HG02938 (cell line): ENCODE measurements around the gene SIN3A.
"Not testable (repeated sequence)": the region's sequence is repeated elsewhere in the genome, so short reads cannot be mapped to it uniquely, and the experiment has no call there.

Source experiments
- ATAC-seq: cut with Tn5 transposase; IDR thresholded peaks from one replicate; pipeline ENCODE4 v1.9.1; 2021; ENCODE audit warnings: mild to moderate bottlenecking, moderate library complexity; ENCODE audit not compliant: unreplicated experiment

SIN3A gene

GRCh38 chr15:75451674-75452363 is at the start of gene SIN3A:
SIN3A (minus strand) TSS chr15:75451690; CDS start chr15:75430375, 21,315 bp downstream.
- peak; percentile 44 for ATAC-seq

DNA sequence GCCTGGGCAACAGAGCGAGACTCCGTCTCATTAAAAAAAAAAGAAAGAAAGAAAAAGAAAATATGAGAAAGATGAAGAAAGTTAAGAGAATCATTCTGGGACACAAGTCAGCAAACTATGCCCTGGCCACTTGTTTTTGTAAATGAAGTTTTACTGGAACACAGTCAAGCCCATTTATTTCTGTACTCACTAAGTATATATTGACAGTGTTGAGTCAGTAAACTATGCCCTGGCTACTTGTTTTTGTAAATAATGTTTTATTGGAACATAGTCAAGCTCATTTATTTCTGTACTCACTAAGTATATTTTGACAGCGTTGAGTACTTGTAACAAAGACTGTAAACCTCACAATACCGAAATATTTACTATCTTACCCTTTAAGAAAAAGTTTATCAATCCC is 42.2 kb upstream of the SIN3A start:
- ATAC-seq, result no peak

DNA sequence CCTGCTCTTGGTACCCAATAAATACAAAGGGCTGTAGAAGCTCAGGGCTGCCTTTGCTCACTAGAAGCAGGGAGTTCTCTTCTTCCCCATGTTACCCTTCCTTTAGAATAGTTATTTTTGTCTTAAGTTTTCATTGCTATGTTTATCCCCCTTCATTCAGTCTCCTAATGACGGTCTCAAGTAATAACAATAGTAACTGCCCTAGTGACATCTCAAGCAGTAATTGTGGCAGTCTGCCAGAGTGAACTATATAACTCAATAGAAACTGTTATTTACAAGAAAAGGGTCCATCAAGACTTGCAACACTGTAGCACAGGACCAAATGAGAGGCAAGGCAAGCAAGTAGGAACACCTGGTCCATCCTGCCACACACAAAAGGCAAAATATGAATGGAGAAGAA is 32.5 kb upstream of the SIN3A start:
- ATAC-seq, result no peak

DNA sequence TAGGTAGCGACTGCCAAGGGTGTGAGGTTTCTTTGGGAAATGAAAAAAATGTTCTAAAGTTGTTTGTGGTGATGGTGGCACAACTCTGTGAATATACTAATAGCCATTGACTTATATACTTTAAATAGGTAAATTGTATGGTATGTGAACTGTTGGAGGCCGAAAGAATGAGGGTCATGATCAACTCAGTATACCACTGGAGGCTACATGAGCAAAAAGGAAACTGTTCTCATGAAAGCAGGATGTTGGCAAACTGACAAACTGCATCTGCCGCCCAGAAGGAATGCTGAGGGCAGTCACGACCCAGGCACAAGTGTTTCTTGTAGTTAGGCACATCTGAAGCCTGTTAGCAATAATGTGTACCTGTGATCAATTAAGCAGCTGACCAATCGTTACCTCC is 32.1 kb upstream of the SIN3A start:
- ATAC-seq, result not testable (repeated sequence)

GRCh38 chr15:75483106-75483505 is 31.6 kb upstream of the SIN3A start:
- ATAC-seq, result no peak

DNA sequence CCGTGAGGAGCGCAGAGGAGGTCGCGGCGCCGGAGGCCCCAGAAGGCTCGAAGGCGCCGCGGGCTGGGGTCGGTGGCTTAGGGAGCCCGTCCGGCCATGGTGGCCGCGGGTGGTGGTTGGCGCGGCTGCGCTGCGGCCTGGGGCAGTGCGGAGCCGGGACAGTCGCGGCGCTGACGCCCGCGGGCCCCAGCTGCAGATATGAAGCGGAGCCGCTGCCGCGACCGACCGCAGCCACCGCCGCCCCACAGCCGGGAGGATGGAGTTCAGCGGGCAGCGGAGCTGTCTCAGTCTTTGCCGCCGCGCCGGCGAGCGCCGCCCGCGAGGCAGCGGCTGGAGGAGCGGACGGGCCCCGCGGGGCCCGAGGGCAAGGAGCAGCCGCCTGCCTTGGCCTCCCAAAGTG is 29.0 kb upstream of the SIN3A start:
- not testable (repeated sequence) for ATAC-seq

DNA sequence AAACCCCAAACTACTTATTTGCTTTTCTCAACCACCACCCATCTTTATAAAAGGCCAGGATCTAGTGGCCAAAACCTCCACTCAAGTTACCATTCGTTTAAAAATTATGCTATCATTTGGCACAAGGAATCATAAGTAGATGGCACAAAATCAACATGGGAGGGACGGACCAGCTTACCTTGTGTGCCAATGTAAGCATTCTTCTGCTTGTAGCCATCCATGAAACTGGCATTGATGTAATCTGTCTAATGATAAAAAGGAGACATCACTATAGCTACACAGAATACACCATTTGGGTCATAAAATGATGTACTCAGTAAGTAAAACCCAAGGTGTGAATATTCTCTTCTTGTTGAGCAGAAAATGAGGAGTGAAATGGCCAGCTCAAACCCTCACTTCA is 28.2 kb upstream of the SIN3A start:
- no peak for ATAC-seq

- ATAC-seq, result not testable (repeated sequence)
Observed at GRCh38 chr15:75477094-75477493, 25.6 kb upstream of the SIN3A start.

GRCh38 chr15:75468913-75469598 is 17.6 kb upstream of the SIN3A start:
- ATAC-seq, result no peak

DNA sequence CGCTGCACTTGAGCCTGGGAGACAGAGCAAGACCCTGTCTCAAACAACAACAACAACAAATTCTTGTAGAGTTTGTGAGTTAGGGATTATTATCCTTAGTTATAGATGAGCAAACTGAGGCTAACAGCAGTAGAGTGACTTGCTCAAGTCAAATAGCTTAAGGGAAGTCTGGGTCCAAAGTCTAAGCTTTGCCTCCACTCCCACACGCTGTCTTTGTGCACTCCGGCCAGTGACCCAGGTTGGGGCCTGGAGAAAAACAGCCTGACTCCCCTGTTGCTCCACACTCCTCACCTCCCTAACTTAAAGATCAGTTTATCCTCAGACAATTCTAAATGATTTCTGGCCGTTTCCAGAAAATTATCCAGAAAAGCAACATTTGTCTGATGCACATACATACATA is 9.2 kb upstream of the SIN3A start:
- no peak for ATAC-seq

GRCh38 chr15:75459581-75459980 is 8.1 kb upstream of the SIN3A start:
- ATAC-seq, result no peak

- no peak for ATAC-seq
Observed at GRCh38 chr15:75456710-75457109, 5.2 kb upstream of the SIN3A start.

DNA sequence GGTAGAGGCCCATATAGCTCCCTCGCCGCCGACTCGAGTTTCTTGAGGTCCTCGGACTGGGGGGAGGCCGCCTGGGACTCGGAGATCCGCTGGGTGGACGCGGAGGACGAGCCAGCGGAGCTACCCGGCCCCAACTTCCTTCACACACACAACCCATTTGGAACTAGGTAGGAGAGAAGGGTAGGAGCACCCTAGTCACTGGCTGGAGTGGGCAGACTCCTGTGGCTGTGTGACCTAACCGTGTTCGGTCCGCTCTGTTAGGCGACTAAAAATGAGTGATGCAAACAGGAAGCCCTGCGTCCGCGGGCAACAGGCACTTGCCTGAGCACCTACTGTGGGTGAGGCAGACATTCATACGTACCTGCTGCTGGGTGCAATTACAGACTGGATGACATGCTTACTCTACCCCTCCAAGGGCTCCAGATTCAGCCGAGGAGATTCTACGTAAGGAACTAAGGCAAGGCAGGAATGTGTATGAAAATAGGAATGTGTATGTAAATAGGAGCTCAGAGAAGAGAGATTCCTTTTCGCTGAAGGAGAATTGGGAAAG is 4.6 kb upstream of the SIN3A start:
- no peak for ATAC-seq

DNA sequence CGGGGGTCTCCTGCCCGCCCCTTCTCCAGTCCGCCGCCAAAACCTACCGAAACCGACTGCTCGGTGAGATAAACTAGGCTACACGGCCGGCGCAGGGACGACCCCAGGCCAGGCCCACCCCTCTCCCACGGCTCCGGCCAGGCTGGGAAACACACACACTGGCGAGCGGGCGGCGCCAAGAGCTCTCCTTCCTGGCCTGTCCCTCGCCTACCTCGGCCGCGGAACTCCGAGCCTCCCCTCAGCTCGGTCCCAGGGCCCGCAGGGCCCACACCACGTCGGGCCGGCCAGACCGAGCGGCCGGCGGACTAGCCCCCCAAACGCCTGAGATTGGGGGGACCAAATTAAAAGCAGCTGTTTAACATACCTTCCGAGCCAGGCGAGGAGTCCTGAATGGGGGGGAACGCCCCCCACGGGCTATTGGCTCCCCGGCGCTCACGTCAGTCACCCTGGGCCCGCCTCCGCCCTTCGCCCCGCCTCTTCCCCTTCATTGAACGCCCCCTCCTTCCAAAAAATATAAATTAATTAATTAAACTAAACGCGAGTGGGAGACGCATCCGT is 4.0 kb upstream of the SIN3A start:
- ATAC-seq, result no peak

- ATAC-seq, result no peak
Observed at GRCh38 chr15:75454471-75455378, 3.2 kb upstream of the SIN3A start.

- peak; percentile 33 for ATAC-seq
Observed at GRCh38 chr15:75453703-75454470, 2.4 kb upstream of the SIN3A start.

DNA sequence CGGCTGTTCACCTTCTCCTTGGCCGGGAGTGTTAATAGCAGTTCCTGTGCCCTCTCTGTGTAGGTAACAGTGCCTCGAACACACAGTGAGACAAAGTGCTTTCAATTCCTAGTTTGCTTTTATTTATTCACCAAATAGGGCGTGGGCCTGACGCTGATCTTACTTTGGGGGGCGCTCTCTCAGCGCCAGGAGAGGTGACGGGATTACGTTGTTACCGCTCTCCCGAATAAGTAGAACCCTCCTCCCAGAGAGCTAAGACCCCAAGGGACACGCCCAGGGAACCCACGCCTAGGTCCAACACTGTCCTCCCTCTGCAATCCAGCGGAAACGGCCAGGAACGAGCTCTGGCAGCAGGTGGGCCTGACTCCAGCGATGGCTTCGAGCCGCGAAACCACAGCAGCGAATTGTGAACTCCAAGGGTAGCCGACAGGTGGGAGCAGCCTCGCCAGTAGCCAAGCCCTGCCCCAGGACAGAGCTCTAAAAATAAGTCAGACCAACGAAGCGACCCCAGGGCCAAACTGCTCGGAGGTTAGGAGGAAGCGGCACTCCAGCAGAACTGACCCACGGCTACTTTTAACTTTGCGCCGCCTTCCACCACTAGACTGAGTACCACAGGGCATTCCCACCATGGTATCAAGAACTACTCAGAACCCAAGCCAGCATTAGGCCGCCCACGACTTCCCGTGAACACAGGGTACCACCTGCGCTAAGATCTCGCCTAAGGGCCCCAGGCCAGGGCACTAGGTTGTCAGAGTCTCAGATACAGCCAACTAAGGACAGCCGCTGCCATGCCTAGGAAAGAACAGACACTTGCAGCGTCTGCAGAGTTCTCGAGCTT is 1.6 kb upstream of the SIN3A start:
- no peak for ATAC-seq

DNA sequence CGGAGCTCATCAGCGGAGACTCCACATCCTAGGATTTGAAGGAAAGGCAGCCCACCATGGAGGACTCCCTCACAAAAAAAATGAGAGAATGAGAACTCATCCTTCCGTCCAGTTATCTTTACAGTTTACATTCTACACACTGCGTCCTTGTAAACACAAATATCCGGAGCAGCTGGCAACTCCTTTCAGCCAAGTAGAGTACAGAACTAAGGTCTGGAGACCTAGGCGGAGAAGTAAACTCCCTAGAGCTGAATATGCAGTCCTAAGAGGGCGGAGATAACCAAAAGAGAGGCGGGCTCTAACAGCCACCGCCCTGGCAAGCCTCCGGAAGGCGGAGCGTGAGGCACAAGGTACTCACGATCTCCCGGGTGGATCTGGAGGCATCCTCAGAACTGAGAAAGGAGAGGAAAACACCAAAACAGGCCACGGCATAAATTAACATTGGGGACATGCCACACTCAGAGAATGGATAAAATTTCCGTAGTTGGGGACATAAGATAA is 924 bp upstream of the SIN3A start:
- ATAC-seq, result no peak

GRCh38 chr15:75451202-75451673 is 252 bp downstream of the SIN3A start:
- no peak for ATAC-seq
